ENCODE data around the gene COL7A1. TPM values are rescaled to one million over a fixed set of nuclear protein-coding genes. Genes with fewer than 3 reads are reported as not detected.
A peak's percentile ranks its signal among the peaks of the same experiment; 100 is the strongest.

Gene COL7A1
- total RNA-seq, 2 experiments from 2014 or later, result 1.6 to 2.2 TPM

DNA sequence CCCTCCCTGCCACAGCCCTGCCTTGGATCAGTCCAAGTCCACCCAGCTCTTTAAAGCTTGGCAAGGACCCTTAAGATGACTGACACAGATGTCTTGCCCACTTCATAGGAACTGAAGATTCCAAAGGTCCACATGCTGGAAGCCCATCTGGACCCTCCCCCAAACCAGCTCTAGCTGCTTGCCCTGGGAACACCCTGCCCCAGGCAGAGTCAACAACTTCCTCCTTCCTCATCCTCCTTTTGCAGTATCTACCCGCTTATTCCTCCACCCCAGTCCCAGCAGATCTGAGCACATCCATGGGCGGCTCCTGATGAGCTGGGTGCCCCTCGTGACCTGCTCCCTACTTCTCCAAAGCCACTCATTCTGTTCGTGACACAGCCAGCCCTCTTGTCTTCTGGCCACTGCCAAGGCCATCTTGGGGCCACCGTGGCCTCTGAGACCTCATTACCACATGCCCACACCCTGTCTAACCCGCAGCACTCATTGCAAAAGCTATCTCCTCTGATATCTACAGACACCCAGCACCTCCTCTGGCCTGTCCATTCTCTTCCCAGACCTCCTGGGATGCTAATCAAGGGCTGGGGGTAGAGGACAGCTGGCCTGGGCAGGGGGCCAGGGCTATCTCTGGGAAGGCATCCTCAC lies 36.5 kb downstream of the COL7A1 start:
- ChIA-PET POLR2A (interaction anchor here (1.0 to 2.4 kb wide), 7 partner anchors 38 to 119 kb away, joined by 3 to 12 read pairs (median 3); partner anchors contain the start of genes CCDC51 and TMA7), CTCF (interaction anchor here (0.9 to 11.3 kb wide), 22 partner anchors 9 to 158 kb away, joined by 3 to 116 read pairs (median 4); partner anchors contain the start of genes ATRIP, CCDC51, NCKIPSD and SLC26A6)
- Mint-ChIP-seq H3K4me1 (ENCODE audit: low read depth) (peaks cover 37% of the 10 kb centered on the region), H3K27ac (peak overlapping the region; percentile 17), H3K9me3 (no peaks in the 10 kb centered on the region), H3K36me3 (ENCODE audit: low read depth) (peaks cover 25% of the 10 kb centered on the region), H3K27me3 (no peaks in the 10 kb centered on the region), H3K4me3 (no peak overlapping the region)
- intact Hi-C loops (cut with micrococcal nuclease), result no loop called here
- ATAC-seq, result no peak
- DNase-seq, result no peak
- TF ChIP-seq CTCF (IDR thresholded peaks at IDR 0.05), result no peak

GRCh38 chr3:48556796-48557626 lies 38.1 kb downstream of the COL7A1 start, which contains the start of gene PFKFB4:
Gene PFKFB4 (minus strand): TSS chr3:48556803. CDS start chr3:48556777, 26 bp downstream.
- peak within 1 kb of the TSS; percentile 89 for H3K4me3 Mint-ChIP-seq
- POLR2A ChIA-PET, result interaction anchor here (0.6 to 2.4 kb wide), 12 partner anchors 9 to 288 kb away, joined by 3 to 12 read pairs (median 3); partner anchors contain the start of genes CCDC51, NME6, SLC26A6 and TMA7
- H3K36me3 Mint-ChIP-seq (ENCODE audit: low read depth), result peaks cover 32% of the 10 kb centered on the region
- H3K4me1 Mint-ChIP-seq (ENCODE audit: low read depth), result peaks cover 34% of the 10 kb centered on the region
- peak within 1 kb of the TSS; percentile 93 for H3K27ac Mint-ChIP-seq
- TF ChIP-seq CTCF (IDR thresholded peaks at IDR 0.05), result no peak
- ATAC-seq (peak; percentile 89), DNase-seq (peak; percentile 100)
- intact Hi-C loops (cut with micrococcal nuclease), result no loop called here
- H3K27me3 Mint-ChIP-seq, result no peaks in the 10 kb centered on the region
- CTCF ChIA-PET, result interaction anchor here (0.8 to 11.3 kb wide), 15 partner anchors 10 to 181 kb away, joined by 3 to 116 read pairs (median 4); partner anchors contain the start of genes CELSR3 and SLC26A6
- no peaks in the 10 kb centered on the region for H3K9me3 Mint-ChIP-seq

DNA sequence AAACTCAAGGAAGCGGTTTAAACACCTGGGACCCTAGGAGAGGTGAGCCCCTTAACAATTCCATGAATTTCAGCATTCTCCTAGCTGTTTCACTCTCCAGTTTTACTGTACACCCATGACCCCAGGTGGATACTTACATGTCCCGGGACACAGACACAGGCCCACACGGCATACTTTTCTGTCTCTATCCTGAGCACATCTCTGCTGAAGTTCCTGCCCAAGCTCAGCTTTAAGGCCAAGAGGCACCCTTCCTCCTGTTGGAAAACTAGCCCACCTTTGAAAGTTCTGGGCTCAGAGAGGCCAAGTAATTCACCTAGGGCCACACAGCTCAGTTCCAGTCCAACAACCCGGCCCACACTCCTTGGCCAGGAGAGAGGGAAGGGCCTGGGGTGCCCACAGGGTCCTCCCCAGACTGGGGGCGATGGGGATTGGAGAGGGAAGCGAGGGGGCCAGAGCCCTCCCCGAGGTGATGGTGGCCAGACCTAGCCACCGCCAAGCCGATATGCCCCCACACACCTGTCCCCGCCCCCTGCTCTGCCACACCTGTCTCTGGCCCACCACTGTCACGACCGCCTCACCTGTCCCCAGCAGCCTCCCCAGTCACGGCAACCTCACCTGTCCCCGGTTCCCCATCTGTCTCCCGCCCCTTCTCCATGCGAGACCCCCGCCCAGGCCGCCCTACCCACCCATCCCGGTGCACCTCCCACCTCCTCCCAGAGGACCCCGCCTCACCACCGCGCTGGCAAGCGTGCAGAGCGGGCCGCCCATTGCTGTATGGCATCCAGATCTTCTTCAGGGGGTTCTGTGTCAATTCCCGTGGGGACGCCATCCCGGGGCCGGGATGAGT lies 39.0 kb downstream of the COL7A1 start:
- peaks cover 32% of the 10 kb centered on the region for H3K4me1 Mint-ChIP-seq (ENCODE audit: low read depth)
- no peaks in the 10 kb centered on the region for H3K27me3 Mint-ChIP-seq
- ATAC-seq (no peak), DNase-seq (peak; percentile 18)
- peak overlapping the region; percentile 89 for H3K4me3 Mint-ChIP-seq
- ChIA-PET POLR2A (interaction anchor here (0.6 to 2.4 kb wide), 7 partner anchors 20 to 288 kb away, joined by 3 to 12 read pairs (median 4); partner anchors contain the start of gene SLC26A6), CTCF (interaction anchor here (0.7 to 11.3 kb wide), 10 partner anchors 11 to 283 kb away, joined by 3 to 116 read pairs (median 4); partner anchors contain the start of gene SLC26A6)
- TF ChIP-seq CTCF (IDR thresholded peaks at IDR 0.05), result no peak
- peaks cover 32% of the 10 kb centered on the region for H3K36me3 Mint-ChIP-seq (ENCODE audit: low read depth)
- no peaks in the 10 kb centered on the region for H3K9me3 Mint-ChIP-seq
- intact Hi-C loops (cut with micrococcal nuclease), result no loop called here
- H3K27ac Mint-ChIP-seq, result peak overlapping the region; percentile 52

- ChIA-PET CTCF (interaction anchor here (0.7 to 11.3 kb wide), 7 partner anchors 10 to 282 kb away, joined by 3 to 116 read pairs (median 12); partner anchors contain the start of gene SLC26A6), POLR2A (interaction anchor here (0.6 to 1.8 kb wide), 3 partner anchors 19 to 287 kb away, joined by 3 to 5 read pairs (median 4); no protein-coding TSS in a partner anchor)
- intact Hi-C loops (cut with micrococcal nuclease), result no loop called here
- DNase-seq (no peak), ATAC-seq (no peak)
- Mint-ChIP-seq H3K4me1 (ENCODE audit: low read depth) (peaks cover 24% of the 10 kb centered on the region), H3K9me3 (no peaks in the 10 kb centered on the region), H3K4me3 (peak overlapping the region; percentile 89), H3K27me3 (no peaks in the 10 kb centered on the region), H3K36me3 (ENCODE audit: low read depth) (peaks cover 36% of the 10 kb centered on the region), H3K27ac (no peak overlapping the region)
- no peak for TF ChIP-seq CTCF (IDR thresholded peaks at IDR 0.05)
Measured at GRCh38 chr3:48555231-48555948, 39.7 kb downstream of the COL7A1 start.
